CD4-positive, alpha-beta T cell treated with Interferon alpha-2 for 1 hour (primary cell): ENCODE results near the gene AGK.
A peak's percentile ranks its signal among the peaks of the same experiment; 100 is the strongest.
"Not testable (repeated sequence)": the region's sequence is repeated elsewhere in the genome, so short reads cannot be mapped to it uniquely, and the experiment has no call there.

Source experiments
- DNase-seq, 2 donors: peaks; one replicate each; pipeline ENCODE4 v3.0.0-alpha.2; 2020 to 2022

Gene AGK

DNA sequence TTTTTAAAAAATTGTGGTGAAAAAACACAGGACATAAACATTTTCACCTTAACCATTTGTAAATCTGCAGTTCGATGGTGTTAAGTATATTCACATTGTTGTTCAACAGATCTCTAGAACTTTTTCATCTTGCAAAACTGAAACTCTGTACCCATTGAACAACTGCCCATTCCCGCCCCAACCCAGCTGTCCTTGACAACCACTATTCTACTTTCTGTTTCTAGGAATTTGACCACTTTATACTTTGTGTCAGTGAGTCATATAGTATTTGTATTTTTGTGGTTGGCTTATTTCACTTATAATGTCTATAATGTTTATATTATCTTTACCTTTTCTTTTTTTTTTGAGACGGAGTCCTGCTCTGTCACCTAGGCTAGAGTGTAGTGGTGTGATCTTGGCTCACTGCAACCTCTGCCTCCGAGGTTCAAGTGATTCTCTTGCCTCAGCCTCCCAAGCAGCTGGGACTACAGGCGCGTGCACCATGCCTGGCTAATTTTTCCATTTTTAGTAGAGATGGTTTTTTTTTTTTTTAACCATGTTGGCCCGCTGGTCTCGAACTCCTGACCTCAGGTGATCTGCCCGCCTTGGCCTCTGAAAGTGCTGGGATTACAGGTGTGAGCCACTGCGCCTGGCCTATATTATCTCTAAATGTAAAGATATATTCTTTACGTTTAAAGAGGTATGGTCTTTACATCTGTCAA, 6.8 kb downstream of the AGK start:
- peak in 1 of 2 donors; percentile 49 for DNase-seq

DNA sequence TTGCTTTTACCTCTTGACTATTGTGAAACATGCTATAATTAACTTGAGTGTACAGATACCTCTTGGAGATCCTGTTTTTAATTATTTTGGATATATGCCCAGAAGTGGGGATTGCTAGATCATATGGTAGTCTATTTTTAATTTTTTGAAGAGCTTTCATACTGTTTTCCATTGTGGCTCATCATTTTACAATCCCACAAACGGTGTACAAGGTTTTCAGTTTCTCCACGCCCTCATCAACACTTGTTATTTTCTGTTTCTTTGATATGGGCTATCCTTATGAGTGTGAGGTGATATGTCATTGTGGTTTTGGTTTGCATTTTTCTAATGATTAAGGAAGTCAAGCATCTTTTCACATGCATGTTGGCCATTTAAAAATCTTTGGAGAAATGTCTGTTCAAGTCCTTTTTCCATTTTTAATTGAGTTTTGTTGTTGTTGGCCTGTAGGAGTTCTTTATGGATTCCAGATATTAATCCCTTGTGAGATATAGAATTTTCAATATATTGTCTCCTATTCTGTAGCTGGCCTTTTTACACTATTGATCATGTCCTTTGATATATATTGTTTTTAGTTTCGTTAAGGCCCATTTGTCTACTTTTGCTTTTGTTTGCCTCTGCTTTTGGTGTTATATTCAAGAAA, 7.5 kb downstream of the AGK start:
- peak in 1 of 2 donors; percentile 68 for DNase-seq

DNA sequence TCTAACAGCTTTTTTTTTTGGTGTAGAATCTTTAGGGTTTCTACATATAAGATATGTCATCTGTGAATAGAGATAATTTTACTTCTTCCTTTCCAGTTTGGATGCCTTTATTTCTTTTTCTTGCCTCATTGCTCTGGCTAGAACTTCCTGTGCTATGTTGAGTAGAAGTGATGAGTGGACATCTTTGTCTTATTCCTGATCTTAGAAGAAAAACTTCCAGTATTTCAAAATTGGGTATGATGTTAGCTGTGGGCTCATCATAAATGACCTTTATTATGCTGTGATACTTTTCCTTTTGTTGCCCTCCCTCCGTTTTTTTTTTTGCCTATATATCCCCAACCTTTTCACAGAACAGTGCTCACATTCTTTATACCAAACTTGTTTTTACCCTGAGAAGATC, 8.8 kb downstream of the AGK start:
- DNase-seq: no peak

DNA sequence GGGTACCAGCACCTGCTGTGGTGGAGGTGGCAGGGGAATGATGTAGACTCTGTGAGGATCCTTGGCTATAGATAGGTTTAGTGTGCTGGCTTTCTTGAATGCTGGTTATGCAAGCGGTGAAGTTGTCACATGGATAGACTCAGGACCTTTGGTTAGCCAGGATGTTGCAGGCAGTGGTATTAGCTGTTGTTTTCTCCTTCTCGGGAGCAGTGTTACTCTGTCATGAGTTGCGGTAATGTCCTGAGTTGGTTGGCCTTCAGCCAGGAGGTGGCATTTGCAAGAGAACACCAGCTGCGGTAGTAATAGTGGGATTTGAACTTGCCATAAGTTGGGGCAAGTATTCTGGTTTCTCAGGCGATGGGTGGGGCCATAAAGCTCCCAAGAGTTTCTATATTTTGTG, 10.8 kb downstream of the AGK start:
- no peak for DNase-seq

DNA sequence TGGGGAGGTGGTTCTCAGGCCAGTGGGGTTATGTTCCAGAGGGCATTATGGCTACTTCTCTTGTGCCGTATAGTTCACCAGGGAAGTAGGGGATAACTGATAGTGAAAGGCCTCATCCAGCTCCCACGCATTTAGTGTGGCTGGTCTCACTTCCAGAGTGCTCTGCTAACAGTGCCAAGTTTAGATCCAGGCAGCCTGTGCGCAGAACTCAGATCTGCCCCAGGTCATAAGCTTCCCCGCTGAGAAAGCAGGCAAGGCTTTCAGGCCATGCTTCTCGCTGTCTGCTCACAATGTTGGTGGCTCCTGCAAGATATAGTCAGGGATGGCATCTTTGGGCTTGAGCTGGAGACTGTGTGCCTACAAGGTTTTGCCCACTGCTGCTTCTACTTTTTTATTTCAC, 11.3 kb downstream of the AGK start:
- no peak for DNase-seq

DNA sequence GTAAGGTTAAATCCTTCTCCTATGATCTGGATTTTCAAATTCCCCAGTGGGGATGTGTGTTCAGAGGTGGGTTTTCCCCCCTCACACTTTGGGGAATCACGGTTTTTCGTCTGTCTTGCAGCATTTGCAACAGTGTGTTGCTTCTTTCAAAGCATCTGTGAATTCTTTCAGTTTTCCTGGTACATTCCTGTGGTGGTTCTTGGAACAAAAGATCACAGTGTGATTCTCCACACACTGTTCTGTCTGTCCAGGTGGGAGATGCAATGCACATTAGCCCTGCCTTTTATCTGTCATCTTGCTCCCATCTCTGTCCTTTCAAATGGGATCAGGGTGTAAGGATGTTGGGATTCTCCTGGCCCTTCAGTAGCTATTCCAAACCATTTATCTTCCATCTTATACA, 11.8 kb downstream of the AGK start:
- DNase-seq: no peak

DNA sequence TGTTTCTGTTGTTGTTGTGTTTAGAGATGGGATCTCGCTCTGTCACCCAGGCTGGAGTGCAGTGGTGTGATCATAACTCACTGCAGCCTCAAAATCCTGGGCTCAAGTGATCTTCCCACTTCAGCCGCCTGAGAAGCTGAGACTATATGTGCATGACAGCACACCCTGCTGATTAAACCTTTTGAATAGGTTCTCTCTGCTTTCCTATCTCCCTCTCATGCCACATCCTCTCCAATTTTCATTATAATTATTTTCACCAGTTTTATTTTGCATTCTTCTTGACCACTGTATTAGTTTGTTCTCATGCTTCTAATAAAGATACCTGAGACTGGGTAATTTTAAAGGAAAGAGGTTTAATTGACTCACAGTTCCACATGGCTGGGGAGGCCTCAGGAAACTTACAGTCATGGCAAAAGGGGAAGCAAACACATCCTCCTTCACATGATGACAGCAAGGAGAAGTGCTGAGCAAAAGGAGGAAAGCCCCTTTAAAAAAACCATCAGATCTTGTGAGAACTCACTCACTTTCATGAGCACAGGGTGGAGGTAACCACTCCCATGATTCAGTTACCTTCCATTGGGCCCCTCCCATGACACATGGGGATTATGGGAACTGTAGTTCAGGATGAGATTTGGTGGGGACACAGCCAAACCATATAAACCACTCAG, 12.9 kb downstream of the AGK start:
- DNase-seq: peak; percentile 12 to 24

DNA sequence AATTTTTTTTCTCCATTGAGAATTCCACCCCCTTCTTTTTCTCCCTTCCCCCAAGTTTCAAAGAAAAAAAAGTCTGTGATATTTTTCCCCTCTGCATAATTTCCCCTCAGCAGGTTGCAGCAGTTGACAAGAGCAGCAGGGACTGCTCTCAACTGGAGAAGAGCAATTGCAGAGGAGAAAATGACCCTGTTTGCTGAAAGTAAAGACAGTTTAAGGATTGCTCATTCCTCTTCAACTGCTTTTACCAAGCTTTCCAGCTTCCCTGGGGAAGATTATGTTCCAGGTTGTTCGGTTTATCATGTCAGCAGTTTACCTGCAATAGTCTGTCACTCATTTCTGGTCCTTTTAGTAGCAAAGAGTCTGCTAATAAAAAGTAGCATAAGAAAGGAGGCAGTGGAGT, 16.2 kb downstream of the AGK start:
- no peak for DNase-seq

DNA sequence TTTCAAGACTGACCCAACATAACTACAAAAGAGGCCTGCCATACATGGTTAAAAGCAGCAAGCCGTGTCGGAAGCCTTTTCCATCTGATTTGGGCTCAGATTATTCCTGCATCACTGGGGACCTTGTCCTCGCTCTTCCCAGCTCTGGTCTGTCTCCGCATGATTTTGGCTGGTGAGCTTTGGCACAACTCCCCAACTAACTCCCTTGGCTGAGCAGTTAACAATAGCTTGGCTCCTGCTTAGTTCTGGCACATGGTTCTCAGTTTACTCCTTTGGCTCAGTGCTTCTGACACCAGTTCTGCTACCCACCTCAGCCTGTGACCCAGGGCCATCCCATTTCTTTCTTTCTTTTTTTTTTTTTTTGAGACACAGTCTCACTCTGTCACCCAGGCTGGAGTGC, 17.0 kb downstream of the AGK start:
- DNase-seq: no peak

DNA sequence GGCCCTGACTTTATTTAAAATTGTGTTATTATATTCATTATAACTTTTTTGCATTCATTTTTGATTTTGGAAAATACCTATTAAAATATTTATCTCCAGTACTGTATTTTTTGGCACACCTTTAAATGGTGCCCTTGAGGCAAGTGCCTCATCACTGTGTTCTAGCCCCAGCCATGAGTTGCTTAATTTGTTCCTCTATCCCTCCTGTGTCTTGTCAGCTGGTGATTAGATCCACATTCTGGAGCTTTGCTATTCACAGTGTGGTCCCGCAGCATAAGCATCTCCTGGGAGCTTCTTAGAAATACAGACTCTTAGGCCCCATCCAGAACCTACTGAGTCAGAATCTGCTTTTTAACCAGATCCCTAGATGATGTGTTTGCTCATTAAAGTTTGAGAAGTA, 19.8 kb downstream of the AGK start:
- no peak for DNase-seq

DNA sequence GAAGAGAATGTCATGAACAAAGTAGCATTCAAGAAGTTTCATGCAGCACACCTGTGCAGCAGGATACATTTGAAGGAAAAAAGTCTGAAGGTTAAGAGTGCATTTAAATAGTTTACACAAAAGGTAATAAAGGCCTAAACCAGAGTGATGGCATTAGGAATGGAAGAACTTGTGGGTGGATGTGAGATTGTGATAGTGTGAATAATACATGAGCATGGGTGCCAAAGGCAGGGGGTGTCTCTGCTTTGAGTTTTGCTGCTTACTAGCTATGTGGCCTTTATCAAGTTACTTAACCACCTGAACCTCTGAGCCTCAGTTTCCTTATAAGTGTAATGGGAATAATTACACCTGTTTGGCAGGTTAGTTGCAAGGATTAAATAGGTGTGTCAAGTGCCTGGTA, 21.0 kb downstream of the AGK start:
- DNase-seq: no peak

DNA sequence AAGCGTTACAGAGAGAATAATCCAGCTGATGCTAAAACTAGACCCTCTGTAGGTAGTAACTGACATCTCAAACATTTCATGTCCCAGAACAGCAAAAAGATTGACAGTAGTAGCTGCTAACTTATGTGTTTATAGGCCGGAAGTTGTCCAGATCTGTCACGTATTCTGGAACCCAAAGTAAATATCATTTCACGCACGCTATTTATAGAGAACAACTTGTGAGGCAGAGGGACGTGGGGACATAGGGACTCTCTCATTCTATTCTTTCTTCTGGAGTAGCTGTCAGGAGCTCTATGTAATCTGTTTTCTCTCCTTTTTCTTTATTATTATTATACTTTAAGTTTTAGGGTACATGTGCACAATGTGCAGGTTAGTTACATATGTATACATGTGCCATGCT, 22.3 kb downstream of the AGK start:
- DNase-seq: no peak

DNA sequence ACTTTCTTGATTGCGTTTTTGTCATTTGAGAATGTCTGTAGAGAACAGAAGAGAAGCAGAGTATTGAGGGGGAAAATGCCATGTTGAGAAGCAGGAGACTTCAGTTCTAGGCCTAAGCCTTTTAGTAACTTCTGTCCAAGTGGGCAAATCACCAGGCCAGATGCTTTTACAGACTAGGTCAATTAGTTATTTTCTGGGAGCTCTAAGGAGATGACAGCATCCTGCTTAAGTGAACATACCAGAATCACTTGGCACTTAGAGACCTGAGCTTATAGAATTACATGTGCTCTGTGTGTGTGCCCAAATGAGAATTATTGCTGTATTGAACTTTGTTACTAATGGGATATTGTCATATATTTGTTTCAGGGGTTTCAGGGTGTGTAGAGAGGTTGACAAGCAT, 24.0 kb downstream of the AGK start:
- DNase-seq: no peak

DNA sequence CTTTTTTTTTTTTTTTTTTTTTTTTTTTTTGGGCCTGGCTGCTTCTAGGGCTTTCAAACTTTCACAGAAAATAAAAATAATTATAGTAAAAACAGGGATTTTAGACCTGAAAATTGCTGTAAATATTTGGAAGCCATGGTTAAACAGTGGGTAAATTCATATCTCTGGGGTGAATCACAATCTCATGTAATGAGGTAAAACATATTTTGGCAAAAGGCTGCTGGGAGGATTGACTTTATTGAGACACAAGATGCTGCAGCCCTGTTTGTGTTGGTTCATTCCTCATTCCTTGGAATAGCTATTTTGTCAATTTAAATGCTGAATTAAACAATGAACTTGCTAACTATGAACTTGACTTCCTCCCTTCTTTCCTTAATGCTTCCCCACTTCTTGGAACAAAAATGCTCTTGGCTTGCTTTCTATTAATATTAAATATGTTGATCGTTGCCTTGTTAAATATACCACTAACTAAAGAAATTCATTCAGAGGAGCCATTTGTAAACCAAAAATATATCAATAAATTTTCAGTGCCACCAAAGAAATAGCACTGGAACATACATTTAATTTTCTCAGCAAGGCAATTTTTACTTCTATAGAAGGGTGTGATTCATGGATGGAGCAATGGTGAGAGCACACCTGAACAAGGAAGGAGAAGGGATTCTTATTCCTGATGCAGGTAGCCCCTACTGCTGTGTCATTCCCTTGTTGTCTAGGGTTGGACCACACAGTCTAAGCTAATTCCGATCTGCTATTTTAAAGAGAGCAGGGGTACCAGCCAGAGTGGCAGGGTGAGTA, 24.6 kb downstream of the AGK start:
- no peak for DNase-seq

DNA sequence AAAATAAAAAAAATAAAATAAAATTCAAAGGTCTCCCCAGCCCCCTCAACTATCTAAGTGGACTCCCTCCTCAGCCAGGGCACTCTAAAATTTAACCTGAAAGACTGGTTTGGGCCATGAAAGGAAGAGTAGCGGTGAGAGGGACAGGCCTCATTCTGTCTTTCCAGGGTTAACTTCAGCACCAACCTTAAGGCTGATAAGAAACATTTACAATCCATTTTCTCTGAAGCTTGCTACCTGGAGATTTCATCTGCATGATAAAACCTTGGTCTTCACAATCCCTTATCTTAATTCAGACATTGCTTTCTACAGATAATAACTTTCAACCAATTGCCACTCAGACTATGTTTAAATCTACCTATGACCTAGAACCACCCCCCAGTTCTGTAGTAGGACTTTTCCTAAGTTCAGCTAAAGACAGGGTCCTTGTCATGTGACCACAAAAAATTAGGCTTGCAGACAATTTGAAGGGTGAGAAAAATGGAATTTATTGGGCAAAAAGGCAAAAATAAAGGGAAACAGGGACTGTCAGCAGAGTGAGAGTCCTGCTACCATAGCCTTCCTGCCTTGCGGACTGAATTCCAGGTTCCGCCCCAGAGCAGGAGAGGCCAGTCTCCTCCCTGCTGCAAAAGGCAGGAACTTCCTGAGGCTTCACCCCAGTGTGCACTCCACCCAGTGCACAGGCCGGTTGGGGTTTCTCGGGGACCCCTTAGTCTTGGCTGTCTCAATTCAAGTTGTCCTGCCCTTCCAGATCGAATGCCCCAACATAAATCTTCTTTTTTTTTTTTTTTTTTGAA, 26.0 kb downstream of the AGK start:
- DNase-seq: no peak

DNA sequence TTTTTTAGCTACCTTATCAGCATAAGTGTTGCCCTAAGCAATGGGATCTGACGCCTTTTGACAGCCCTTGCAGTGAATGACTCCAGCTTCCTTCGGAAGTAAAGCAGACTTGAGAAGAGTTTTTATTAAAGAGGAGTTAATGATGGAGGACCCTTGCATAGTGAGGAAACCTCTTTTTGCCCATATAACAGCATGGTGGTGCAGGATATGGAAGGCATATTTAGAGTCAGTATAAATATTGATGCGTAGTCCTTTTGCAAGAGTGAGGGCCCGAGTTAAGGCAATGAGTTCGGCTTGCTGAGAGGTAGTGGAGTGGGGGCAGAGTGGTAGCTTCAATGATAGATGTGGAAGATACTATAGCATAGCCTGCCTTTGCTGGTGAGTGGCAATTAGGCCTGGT, 28.7 kb downstream of the AGK start:
- not testable (repeated sequence) for DNase-seq

DNA sequence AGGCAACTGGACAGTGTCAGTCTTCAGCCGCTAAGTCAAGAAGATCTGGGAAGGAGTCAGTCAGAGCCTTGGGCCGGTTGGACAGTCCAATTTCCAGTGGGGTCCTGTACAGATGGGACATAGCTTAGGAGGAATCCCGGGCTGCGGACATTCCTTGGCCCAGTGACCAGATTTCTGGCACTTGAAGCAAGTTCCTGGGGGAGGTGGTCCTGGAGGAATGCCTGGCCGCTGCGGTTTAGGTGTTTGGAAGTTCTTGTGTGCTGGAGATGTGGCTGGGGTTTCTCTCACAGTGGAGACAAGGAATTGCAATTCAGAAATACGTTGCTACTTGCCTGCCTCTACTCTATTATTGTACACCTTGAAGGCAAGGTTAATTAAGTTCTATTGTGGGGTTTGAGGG, 30.9 kb downstream of the AGK start:
- DNase-seq: not testable (repeated sequence)

DNA sequence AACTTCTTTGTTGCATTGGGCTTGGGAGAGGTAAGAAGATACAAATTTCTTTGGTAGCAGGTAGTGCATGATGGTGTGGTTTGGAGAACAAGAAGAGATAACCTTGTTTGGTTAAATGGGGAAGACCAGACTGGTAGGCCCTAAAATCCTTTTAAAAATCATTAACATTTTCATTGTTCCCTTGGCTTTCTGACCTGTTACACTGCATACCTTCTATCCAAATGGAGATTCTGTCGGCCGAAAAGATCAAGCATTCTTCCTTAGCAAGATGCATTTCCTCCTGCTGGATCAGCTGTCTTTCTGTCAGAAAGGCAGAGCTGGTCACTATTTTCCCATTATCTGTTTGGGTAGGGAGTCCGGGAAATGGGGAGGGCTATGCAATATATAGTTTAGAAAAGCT, 33.7 kb downstream of the AGK start:
- DNase-seq: no peak

DNA sequence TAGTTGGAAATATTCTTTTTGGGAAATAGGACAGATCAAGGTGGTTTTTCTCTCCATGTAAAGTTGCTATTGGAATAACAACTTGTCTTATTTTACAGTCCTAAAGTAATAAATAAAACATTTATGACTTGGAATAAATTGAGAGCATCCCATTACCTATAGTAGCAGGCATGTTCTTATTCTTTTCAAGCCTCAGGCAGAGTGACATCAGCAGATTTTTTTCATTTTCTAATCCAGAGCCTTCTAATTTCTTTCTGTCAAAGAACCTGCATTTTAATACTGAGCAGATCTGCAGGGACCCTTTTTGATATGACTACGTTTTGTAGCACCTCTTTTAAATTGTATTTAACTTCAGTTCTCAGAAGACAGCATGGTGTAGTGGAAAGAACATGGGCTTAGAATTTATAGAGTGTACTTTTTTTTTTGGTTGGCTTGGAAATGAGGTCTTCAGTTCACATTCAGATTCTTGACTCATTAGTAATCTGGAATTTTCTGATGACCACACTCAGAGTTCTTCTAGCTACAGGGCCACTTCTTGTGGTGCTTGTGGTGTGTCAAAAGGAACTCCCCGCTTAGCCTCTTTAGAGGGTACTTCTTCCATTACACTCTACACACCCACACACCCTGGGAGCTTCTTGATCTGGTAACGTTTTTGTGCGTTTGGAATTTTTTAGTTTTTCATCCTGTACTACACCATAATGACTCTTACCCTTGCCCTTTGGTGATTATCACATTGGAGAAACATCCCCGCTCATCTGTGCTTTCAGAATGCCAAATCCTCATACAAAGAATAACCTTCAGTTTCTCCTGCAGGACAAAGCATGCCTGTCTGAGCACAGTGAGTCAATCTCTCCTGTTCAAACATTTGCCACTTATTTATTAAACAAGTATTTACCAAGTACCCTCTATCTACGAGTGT, 34.6 kb downstream of the AGK start:
- DNase-seq: no peak

DNA sequence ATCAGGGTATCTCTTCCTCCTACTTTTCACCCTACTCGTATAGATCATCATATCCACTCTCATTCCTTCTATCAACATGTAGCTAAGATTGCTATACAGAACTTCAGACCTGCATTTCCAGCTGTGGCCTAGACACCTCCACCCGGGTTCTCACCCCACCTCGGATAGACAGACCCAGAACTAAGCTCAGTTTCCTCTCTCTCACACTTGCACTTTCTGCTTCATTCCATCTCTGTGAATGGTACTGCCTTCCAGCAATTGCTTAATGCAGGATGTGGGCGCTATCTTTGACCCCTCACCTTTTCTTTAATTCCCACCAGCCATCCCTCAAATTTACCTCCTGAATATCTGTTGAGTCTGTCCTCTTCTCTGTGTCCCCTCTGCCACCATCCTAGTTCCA, 35.7 kb downstream of the AGK start:
- no peak for DNase-seq

DNA sequence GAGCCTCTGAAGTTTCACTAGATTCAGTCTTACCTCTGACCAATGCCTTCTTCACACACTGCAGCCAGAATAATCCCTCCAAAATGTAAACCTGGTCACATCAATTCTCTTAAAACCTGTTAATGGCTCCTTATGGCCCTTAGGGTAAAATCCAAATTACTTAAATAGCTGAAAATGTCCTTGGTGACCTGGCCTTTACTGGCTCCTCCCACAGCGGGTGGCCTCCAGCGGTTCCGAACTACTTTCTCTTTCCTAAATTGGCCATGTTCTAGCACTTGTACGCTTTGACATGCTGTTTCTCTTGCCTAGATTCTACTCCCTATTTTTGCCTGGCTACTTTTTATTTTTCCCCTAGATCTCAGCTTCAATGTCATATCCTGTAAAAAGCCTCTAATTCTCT, 36.1 kb downstream of the AGK start:
- DNase-seq: no peak

DNA sequence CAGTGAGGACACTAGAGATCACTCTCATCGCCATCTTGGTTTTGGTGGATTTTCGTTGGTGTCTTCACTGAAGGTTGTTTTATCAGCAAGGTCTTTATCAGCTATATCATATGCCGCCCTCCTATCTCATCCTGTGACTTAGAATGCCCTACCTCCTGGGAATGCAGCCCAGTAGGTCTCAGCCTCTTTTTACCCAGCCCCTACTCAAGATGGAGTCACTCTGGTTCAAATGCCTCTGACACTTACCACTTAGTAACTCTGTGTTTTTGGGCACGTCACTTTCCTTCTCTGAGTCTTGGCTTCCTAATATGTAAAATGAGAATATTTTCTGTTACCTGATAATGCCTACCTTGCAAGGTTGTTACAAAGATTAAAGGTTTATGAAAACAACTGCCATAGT, 37.7 kb downstream of the AGK start:
- no peak for DNase-seq
